ENCODE data around the gene CDKN2A.

DNA sequence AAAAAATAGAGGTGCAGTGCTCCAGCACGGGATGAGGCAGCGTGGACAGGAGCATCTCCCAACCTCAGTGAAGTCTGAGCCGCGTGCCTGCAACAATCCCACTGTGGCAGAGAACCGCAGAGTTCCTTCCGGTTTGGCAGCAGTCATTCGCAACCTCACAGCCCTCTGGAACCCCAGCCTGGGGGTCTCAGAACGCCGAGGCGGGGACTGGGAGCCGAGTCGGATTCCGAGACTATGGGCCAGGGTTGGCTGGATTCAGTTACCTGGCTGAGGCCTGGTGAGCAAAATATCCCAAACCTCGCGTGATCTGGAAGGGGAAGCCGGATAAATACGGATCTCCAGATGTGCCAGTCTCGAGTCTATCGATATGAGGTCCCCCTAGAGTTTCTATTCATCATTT, 27.0 kb downstream of the CDKN2A start:
- TF ChIP-seq, protein P1, sequence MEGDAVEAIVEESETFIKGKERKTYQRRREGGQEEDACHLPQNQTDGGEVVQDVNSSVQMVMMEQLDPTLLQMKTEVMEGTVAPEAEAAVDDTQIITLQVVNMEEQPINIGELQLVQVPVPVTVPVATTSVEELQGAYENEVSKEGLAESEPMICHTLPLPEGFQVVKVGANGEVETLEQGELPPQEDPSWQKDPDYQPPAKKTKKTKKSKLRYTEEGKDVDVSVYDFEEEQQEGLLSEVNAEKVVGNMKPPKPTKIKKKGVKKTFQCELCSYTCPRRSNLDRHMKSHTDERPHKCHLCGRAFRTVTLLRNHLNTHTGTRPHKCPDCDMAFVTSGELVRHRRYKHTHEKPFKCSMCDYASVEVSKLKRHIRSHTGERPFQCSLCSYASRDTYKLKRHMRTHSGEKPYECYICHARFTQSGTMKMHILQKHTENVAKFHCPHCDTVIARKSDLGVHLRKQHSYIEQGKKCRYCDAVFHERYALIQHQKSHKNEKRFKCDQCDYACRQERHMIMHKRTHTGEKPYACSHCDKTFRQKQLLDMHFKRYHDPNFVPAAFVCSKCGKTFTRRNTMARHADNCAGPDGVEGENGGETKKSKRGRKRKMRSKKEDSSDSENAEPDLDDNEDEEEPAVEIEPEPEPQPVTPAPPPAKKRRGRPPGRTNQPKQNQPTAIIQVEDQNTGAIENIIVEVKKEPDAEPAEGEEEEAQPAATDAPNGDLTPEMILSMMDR (IDR thresholded peaks at IDR 0.05 in 4 of 5, conservative IDR thresholded peaks at IDR 0.05 in 1 of 5), result no peak
- no peak for TF ChIP-seq POLR2A (IDR thresholded peaks at IDR 0.05)

All from gastrocnemius medialis (tissue), 4 donors.